Activated CD4-positive, alpha-beta T cell treated with anti-CD3 and anti-CD28 coated beads for 48 hours (primary cell): ENCODE measurements around the gene BMPR1B.
"Not testable (repeated sequence)": the region's sequence is repeated elsewhere in the genome, so short reads cannot be mapped to it uniquely, and the experiment has no call there.

ENCODE experiments used
- DNase-seq: peaks from one replicate; pipeline ENCODE4 v3.0.0-alpha.2; 2020

The BMPR1B gene

DNA sequence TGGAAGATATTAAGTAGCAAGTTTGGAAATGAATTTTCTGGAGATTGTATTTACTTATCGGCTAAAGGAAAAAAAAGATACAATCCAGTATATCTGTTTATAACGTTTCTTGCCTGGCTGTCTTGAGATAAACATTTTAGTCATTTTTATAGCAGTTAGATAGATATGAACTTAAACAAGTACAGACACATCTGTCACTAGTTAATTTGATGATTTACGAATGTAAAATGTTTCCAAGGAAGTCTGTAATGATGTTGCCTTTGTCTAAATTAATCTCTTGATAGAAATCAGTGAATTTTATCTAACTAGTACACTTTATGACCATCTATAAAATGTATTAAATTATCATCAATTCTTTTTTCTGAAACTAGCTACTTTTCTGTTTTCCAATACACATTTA, 5.7 kb downstream of the BMPR1B start:
- no peak for DNase-seq

DNA sequence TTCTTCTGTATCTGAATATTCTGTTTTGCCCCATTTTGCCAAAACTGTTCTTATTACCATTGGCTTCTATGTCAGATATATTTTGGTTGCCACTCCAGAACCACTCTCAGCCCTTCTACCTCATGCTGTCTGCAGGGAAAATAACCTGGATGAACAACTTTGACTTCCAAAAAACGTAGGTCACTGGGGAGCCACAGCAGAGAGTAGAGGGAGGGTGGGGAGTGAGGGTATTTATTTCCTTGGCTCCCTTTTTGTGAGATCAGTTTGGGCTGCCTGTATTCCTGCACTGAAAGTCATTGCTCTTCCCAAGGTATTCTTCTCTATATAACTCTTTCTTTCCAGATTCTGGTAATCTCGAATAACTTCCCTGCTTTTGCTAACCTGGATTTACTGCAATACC, 6.3 kb downstream of the BMPR1B start:
- DNase-seq: no peak

DNA sequence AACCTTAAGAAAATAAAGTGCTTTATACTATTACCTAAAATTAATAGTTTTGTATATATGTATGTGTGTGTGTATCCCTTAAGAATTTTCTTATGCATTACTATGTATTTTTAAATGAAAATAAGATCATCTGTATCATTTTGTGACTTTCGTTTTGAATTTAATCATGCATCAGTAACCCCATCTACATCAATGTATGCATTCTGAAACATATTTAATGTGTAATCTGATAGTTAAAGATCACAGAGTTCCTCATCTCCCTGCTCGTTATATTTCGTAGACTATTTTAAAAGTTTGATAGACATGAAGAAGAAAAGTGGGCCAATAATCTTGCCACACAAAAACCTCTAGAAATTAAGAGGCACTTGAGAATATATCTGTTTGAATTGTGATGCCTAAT, 7.4 kb downstream of the BMPR1B start:
- DNase-seq: no peak

DNA sequence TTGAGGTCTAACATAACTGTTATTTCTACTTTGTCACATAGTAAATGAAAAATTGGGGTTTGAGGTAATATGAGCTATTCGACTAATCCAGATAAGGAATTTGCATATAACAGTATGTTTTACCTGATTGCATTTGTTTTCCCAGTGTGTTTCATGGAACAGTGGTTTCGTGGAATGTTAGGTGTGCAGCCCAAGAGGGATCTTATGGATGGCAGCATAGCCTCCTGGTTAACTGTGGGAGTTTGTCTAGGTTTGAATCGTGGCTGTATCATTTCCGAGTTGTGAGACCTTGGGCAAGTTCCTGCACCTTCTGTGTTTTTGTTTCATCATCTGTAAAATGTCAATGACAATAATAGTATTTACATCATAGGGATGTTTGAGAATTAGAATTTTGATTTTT, 7.9 kb downstream of the BMPR1B start:
- no peak for DNase-seq

GRCh38 chr4:94766856-94767255, 9.1 kb downstream of the BMPR1B start:
- no peak for DNase-seq

DNA sequence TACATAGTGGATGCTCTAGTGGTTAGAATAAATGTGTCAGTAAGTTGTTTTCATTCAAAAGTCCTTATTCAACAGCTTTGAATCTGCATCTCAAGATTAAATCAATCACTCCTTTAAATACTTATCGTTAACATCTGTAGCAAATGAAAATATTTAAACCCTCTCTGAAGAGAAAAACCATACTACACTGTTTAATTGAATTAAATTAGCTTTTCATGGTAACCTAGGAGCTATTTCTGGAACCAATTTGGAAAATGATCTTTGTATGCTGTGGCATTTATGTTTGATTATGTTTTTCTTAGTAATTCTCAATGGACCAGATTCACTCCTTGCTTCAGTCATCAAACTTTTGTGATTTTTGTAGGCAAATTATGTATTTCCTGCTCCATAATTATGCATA, 9.7 kb downstream of the BMPR1B start:
- DNase-seq: no peak

- DNase-seq: no peak
Observed at GRCh38 chr4:94782707-94783106, 25.0 kb downstream of the BMPR1B start.

GRCh38 chr4:94791701-94792100, 33.9 kb downstream of the BMPR1B start:
- no peak for DNase-seq

DNA sequence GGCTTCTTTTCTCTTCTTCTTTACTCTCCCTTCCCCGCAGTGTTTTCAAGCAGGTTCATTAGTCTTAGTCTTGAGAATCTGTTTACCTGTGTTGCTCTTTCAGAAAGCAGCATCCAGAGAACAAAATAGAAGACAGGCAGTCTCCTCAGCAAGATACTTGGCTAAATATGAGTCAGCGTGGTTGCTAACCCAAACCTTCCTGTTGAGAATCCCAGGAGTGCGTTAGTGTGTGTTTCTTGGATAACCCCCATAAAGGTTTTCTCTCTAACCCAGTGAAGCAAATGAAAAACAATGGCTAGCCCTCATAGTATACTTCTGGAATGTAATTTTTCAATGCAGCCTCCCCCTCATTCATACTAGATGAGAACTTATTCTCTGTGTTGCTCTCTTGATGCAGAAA, 41.1 kb downstream of the BMPR1B start:
- no peak for DNase-seq

DNA sequence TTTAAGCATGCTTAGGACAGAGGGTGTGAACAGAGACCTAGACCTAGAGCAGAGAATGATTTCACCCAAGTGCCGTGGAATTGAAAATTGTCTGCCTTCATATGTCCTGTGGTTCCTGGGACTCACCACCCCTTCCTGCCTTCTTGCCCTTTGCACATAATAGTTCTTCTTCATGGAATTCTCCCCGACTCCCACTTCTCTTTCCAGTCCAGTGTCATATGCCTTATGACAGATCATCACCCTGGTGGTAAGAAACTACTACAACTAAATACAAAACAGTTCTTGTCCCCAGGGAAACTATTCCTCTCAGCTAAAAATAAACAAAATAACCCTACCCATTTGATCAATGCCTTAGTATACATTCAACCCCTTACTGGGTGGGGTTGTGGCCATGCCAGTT, 43.3 kb downstream of the BMPR1B start:
- no peak for DNase-seq

DNA sequence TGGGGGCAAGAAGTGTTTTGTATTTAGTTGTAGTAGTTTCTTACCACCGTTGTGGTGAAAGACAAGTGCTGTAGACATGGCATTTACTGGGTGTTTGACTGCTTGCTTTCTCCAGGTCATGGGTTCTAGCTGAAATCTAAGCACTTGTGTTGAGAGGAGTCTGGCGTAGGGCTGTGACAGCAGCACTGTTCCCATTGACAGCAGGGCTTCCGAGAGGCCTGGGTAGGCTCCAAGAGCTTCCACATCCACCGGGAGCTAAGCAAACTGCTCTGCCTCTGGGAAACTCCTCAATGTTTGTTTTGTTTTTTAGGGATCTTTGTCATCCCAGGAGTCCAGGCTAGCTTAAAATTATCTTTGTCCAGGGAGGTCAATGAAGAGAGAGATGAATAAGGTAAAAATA, 44.3 kb downstream of the BMPR1B start:
- DNase-seq: no peak

DNA sequence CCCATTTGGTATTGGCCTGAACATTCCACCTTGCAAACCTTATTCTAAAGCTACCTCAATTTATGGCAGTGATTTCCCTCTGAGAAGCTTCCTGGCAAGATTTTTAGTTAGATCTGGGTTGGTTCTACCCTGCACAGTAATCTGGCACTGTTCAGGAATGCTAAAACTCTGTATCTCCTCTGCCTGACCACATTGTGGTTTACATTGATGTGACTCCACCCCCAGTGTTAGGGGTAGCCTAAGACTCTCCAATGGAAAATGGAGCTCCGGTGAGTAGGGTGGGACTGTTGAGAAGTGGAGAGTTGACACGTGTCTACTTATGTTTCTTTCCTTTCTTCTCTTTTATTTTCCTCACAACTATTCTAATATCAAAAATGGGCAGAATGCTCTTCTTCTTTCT, 45.4 kb downstream of the BMPR1B start:
- no peak for DNase-seq

GRCh38 chr4:94804650-94805049, 46.9 kb downstream of the BMPR1B start:
- no peak for DNase-seq

GRCh38 chr4:94806376-94806775, 48.6 kb downstream of the BMPR1B start:
- no peak for DNase-seq

DNA sequence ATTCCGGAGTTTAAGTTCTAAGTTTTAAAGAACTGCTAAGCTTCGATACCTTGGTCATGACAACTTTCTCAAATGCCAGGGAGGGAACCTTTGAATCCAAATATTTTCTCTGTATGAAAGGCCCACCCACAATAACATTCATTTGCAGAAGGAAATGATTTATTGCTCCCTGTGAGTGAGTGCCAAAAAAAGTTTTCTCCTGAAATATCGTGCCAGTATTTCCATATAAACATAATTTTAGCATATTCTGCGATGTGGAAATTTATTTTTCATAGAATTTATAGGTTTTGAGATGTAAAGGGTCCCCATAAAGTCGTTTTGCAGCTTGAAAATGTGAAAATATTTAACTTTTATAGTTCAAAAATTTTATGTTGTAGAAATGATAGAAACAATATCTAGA, 53.9 kb downstream of the BMPR1B start:
- no peak for DNase-seq

DNA sequence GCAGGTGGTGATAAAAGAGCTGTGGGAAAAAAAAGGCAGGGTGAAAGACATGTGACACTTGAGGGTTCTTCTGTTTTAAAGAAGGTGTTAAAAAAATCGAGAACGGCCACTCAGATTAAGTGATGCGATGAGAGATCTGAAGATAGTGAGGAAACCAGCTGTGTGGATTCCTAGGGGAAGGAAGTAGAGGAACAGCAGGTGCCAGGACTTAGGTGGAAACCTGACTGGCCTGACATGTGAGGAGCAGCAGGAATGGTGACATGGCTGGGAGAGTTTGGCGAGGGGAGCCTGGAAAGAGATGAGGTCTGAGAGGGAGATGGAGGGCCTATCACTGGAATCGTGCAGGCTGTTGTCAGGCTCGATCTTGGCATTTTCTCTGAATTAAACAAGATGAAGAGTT, 55.5 kb downstream of the BMPR1B start:
- no peak for DNase-seq

GRCh38 chr4:94814237-94814636, 56.5 kb downstream of the BMPR1B start:
- no peak for DNase-seq

GRCh38 chr4:94819371-94820168, 61.8 kb downstream of the BMPR1B start:
- DNase-seq: no peak

GRCh38 chr4:94826206-94826605, 68.5 kb downstream of the BMPR1B start:
- no peak for DNase-seq

GRCh38 chr4:94827481-94828110, 69.8 kb downstream of the BMPR1B start:
- no peak for DNase-seq

- DNase-seq: no peak
Observed at GRCh38 chr4:94828882-94829281, 71.1 kb downstream of the BMPR1B start.

DNA sequence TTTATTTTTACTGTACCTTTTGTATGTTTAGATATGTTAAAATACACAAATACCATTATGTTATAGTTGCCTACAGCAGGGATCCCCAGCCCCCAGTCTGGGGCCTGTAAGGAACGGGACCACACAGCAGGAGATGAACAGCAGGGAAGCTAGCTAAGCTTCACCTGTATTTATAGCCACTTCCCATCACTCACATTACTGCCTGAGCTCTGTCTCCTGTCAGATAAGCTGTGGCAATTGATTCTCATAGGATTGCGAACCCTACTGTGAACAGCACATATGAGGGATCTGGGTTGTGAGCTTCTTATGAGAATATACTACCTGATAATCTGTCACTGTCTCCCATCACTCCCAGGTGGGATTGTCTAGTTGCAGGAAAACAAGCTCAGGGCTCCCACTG, 73.9 kb downstream of the BMPR1B start:
- DNase-seq: no peak

DNA sequence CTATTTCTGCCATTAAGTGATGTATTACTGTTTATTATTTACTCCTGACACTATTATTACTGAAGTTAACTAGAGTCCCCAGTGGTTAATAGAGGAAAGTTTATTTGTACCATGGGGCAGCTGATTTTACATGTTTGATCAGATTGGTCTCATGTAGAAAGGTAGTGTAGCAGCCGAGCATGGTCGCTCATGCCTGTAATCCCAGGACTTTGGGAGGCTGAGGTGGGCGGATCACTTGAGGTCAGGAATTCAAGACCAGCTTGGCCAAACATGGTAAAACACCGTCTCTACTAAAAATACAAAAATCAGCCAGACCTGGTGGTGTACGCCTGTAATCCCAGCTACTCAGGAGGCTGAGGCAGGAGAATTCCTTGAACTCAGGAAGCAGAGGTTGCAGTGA, 74.6 kb downstream of the BMPR1B start:
- DNase-seq: not testable (repeated sequence)

GRCh38 chr4:94833394-94833793, 75.6 kb downstream of the BMPR1B start:
- DNase-seq: no peak

DNA sequence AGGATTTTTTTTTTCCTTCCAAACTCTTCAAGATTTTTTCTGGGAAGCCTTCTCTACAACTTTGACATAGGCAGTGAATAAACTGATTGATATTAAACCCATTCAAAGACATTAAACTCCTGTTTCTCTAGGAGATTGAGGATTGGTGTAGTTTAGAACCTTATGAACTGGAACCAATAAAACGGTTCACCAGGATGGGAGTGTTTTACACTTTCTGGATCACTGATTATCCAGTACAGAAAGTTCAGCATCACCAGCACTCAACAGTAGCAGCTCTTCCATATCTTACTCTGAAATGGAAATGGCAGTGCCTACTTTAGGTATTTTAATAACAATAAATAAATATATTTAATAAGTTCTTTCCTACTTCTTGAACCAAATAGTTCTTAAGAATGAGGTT, 76.7 kb downstream of the BMPR1B start:
- no peak for DNase-seq
